ENCODE data around the gene PTPA.
"Not testable (repeated sequence)": the region's sequence is repeated elsewhere in the genome, so short reads cannot be mapped to it uniquely, and the experiment has no call there.

Gene PTPA

DNA sequence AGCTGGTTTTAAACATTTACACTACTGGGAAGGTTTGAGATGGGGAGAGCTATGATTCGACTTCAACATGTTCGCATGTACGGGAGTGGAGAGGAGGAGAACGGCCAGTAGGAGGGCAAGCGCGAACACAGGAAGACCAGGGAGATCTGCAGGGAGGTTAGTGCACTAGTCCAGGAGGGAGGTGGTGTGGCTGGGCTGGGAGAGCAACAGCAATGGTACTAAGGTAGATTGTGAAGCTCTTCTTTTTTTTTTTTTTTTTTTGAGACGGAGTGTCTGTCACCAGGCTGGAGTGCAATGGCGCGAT, 50.3 kb downstream of the PTPA start:
- no peak for DNase-seq

DNA sequence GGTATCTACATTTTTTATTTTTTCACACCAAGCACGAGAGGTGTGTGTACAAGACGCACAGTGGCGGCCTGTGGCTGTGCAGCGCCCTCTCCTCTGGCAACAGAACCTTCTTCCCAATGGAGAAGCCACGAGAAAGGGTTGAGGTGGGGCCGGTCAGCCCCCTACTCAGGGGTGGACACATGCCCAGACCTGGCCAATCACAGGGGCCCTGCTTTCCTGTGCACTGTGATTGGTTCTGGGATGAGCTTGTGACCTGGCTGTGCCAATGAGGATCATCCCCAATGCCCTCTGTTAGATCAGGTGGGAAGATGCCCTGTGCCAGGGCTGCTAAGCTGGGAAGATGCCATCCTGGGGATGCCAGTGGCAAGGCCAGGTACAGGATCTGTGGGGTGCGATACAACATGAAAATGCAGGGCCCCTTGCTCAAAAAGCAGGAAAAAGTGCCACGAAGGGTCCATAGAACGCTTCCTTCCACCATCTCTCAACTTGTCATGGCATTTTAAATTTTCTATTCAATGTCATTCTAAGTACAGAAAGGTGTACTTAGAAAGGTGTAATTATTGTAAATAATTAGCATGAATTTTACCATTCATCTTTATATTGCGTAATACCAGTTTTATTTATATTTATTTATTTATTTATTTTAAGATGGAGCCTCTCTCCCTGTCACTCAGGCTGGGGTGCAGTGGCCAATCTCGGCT, 51.4 kb downstream of the PTPA start:
- DNase-seq: no peak

DNA sequence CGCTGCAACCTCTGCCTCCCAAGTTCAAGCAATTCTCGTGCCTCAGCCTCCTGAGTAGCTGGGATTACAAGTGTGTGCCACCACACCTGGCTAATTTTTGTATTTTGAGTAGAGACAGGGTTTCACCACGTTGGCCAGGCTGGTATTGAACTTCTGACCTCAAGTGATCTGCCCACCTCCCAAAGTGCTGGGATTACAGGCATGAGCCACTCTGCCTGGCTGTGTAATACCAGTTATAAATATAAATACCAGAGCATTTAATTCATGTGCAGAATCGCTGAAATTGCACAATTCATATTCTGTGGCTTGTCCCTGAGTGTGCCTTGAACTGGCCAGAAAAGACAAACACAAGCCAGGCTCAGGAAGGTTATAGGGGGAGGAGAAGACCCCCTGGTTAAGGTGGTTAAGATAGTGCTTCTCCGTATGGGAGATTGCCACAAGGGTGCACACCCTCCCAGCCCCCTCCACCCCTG, 52.0 kb downstream of the PTPA start:
- DNase-seq: not testable (repeated sequence)

DNA sequence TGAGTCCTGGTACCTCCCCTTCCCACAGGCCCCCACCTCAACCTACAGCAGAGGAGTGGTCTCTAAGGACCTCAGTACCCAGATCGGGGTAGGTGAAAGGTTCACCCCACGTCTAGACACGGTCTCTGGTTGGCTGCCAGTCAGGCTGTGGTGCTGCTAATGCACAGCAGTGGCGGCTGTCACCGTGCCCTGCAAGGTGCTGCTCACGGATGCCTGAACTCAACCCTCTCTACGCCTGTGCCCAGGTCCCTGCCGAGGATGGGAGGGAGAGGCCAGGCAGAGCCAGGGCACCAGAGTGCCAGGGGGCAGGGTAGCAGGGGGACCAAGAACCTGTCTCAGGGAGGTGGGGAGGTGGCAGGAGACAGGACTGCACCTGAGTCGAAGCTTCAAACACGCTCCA, 52.5 kb downstream of the PTPA start:
- no peak for DNase-seq

DNA sequence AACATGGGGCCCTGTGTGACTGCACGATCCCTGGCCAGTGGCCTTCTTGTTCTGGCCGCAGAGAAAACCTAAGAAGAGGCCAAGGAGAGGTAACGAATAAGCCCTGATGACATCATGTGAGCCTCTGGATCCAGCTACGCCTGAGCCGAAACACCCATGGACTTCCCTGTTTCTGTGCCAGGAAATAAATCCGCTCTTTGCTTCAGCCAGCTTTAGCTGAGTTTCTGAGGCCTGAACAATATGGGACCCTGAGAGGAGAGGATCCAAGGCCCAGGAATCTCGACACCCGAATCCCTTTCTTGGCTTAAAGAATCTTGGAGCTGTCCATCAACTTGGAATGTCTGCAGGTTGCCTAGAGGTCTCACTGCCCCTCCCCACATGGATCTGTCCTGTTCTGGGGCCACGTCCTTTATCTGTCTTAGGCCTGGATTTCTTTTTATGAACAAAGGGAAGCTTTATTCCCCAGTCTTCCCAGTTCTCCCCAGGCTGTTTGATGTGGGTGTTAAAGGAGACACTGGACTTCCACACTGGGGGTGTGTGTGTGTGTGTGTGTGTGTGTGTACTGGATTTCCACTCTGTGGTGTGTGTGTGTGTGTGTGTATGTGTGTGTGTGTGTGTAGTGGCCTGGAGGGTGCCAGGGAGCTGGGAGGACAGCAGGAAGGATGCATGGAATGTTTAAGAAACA, 53.2 kb downstream of the PTPA start:
- no peak for DNase-seq

DNA sequence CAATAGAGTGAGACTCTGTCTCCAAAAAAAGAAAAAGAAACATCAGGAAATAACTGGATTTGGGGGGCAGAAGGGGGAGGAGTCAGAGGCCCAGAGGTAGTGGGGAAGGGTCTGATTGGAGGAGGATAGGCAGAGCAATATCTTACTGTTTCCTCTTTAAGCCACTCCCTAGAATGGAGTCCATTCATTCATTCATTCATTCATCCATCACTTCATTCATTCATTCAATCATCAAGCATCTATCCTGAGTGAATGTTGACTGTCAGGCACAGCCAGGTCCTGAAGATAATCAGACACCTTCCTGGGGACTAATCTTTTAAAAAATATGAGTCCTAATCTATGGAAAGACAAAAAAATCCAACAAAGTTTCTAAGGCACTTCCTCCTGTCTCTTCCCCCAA, 54.0 kb downstream of the PTPA start:
- DNase-seq: no peak

DNA sequence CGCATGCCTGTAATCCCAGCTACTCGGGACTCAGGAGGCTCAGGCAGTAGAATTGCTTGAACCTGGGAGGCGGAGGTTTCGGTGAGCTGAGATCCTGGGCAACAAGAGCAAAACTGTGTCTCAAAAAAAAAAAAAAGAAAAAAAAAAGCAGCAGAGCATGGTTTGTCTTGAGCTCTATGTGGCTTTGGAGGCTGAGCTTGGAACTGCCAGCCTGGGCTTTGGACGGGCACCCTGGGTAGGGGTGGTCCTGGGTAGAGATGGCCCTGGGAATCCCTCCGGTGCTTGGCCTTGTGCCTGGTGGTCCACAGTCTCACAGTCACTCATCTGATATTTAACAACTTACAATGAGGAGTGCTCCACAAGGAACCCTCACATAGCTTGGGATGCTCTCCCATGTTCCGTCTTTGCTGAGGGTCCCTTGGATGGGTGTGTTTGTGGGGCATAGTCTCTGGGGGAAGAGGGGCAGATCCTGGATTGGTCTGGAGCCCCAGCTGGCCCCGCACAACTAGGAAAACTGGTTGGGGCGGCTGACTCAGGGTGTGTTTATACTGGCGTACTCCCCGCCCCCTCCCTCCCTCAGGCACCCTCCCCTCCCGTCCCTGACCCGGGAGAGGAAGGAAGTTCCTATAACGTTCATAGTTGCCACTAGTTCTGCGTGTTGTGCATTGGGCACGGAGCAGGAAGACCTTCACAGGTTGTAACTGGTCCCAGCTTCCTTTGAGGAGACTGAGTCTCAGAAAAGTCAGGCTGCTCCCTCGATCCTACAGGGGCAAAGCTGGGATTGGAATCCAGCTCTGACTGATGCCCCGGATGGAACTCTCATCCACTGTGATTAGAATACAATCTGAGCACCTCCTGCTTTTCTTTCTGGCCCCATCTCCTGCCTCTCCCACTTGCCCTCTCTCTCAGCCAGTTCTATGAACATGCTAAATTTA, 55.7 kb downstream of the PTPA start:
- peak; percentile 48 for DNase-seq

DNA sequence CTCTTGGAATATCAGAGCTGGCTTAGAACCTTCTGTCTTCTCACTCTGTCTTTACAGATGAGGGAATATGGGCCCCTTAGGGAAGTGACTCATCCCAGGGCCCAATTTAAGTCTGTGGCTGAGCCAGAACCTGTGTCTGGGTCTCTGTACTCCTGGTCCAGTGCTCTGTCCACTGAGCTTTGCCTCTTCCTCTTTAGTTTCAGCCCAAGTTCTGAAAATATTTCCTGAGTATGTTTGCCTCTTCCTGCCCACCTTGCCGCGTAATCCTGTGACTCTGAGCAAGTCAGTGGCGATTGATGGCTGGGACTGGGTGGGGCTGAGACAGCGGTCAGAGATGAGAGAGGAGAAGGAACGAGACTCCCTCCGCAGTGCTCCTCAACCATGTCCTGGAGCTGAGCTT, 59.0 kb downstream of the PTPA start:
- DNase-seq: no peak

DNA sequence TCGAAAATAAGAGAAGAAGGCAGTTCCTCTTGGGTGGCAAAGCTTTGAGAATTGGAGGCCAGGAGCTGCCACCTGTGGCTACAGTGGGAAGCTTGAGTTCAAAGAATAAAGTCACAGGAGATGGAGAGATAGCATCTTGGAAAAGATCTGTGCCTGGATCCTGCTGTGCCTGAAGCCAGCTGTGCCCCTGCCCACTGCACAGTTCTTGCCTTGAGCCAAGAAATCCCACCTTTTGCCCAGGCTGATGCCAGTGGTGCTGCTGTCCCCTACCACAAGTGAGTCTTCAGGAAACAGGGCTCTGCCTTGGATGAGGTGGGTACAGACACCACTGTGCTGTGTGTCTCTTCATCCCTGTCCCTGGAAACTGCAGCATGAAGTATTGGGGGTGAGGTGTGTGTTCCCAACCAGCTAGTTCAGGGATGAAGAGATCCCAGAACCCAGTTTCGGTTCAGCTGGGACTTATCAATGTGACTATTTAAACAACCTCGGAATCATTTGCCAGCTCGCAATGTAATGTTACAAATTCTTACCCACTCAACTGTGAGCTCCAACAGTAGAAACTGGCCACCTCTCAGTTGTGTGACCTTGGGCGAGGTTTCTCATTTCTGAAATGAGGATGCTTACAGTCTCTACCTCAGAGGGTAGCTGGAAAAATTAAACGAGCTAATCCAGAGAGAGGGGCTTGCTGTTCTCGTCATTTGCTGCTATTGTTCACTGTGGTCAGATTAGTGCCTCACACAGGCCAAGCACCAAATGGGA, 61.0 kb downstream of the PTPA start:
- no peak for DNase-seq

DNA sequence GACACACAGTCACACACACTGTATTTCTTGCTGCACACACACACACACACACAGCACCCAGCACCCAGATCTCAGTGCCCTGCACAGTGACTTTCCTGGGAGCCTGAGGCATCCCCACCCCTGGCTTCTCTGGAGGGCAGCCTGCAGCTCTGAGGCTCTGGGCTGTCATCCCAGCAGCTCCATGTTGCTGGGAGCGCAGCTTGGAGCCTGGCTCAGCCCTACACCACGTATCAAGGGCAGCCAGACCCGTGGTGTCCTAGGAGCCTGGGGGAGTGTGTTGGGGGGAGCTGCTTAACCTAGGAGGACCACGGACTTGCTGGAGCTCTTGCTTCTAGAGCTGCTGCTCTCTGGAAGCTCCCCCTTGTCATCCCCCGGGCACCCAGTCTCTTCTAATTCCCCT, 61.6 kb downstream of the PTPA start:
- no peak for DNase-seq

DNA sequence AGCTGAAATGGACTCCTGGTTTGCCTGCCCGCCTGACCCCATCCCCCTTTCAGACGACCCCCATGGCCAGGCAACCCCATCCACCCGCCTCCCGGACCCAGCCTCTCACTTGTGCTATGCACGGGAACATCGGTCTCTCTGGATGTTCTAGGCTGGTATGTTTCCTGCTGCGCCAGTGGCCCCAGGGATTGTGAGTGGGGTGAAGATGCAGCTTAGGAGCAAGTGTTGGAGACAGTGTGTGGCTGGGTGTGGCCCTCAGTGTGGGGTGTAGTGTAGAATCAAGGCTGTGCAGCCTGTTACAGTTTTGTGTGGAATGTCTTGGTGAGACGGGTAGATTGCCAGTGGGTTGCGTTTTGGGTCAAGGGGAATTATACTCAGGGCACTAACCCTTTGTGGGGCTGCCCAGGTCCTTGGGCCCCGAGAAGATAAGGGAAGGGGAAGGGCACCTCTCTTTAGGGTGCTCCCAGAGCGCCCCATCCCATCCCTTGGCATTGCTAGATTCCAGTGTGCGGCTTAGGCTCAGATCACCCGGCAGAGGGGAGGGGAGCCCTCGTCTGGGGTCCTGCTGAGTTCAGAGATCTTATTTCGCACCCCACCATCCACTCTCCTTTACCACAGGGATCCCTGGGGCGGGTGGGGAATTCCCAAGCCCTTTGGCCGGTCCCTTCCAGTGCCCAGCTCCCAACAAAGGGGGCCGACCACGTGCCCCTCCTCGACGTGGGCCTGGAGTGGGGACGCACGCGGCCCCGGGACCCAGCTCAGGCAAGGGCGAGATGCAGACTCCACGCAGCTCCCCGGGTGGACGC, 62.3 kb downstream of the PTPA start:
- no peak for DNase-seq

DNA sequence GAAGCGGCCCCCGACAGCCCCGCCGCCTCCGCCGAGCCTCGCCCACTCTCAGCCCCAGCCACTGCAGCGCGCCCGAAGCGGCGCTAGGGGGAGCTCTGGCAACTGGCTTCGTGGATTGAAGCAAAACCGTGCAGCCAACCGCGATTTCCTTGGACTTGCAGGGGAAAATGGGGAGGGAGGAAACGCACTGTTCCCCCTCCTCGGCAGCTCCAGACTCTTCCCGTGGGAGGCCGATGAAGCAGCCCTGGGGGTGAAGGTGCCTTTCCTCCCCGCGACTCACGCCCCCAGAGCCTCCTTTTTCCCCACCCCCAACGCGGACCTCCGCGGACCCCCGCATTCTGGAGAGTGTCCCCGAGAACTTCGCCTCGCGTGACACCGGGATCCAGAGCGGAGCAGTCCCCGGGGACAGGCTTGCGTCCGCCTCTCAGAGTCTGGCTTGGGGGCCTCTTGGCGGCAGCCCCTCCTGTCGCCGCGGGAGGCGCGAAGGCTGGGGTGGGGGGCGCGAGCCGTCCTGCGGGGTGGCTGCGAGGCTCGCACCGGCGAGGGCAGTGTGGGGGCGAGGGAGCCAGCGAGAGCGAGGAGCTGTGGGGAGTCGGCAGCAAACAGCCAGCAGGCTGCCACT, 63.0 kb downstream of the PTPA start:
- peak; percentile 83 for DNase-seq

DNA sequence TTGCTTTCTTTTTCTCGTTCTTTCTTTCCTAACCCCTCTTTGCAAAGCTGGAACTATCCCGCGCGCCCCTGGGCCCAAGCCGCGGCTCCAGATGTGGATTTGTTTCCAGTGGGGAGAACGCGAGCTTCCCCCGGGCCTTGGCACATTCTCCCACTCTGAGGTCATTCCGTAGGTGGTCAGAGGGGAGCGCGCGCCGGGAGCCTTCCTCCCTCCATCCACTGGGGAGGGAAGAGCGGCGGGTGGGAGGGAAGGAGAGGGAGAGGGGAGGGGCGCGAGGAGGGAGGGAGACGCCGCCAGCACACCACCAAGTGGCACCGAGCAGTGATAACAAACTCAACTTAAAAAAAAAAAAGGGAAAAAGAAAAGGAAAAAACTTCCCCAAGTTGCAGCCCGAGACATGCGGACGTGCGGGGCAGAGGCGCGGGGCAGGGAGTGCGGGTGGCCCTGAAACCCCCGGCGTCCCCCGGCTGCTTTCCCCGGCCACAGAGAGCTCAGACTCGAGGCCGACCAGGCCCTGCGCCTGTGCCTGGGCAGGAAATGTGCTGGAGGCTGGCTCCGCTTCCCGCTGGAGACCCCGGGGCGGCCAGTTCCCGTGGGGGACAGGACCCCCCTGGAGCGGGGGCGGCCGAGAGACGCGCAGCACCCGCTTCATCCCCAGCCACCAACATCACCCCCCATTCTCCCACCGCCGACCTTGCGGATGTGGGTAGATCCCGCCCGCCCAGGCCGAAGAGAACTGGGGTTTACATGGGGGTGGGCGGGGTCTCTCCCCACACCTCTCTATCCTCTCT, 63.7 kb downstream of the PTPA start:
- DNase-seq: peak; percentile 83

DNA sequence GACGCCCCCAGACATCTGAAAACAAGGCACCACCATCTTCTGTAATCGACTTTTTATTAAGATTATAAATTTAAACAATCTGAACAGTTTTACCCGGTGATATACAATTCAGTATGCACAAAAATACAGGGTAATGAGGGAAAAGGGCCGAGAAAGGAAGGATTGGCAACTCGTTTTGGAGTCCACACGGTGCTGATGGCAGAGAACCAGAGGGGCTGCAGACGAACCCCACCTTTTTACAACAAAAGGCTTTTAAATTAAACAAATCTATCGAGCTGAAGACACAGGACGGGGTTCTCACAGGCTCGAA, 64.3 kb downstream of the PTPA start:
- DNase-seq: no peak

DNA sequence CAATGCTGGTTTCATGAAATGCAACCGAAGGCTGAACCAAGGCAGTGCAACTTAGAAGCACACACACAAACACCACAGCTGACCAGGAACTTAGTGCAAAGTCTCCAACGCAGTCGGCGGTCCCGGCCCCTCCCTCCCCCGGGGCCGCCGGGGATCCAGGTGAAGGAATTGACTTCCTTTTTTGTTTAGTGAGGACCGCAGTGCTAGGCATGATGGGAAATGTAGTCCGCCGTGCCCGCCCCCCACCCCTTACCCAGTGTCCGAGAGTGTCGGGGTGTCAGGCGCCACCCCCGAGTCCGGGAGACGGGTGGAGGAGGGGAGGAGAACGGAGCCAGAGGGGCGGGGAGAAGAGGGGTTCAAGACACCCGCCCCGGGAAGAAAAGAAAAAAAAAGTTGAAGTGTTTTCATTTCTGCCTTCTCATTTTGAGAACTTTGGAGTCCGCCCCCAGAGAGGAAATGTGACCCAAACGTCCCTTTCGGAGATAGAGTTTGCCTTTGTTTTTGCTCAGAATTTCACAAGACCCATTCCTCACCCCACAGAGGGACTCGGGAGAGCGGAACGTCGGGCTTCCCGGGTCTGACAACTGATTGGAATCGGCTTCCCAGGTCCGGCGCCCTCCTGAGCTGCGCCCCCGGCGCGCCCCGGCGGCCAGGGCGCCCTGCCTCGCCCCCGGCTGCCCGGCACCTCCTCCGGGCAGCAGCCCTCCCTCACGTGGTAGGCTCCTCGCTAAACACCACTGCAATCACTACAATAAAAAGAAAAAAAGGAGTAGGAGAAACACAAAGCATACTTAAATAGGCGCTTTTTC, 64.8 kb downstream of the PTPA start:
- DNase-seq: peak; percentile 67

DNA sequence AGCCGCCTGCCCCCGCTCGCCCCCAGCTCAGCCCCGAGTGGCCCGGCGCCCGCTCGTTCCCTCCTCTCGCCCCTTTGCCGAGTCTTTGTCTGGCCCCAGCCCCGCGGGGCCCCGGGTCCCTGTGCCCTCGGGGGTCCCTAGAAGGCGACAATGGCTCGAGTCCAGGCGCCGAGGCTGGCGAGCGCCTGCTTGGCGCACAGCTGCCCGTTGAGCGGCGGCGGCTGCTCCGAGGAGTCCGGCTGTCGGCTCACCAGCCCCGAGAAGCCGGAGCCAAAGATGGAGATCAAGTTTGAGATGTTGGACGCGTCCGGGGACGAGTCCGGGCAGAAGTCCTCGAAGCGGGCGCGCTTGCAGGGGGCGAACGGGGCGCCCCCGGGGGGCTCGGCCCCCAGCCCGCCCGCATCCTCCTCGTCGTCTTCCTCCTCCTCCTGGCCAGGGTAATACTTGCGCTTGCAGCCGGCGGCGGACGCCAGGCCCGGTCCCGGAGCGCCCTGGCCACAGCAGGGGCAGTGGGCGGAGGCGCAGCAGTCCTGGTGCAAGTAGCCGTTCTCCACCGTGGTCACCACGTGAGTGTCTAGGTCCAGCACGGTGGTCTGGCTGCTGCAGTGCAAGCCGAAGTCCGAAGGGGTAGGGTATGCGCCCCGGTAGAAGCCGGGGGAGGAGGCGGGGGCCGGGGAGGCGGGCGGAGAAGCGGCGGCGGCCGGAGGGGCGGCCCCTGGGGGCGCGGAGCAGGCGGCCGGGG, 65.7 kb downstream of the PTPA start:
- no peak for DNase-seq

DNA sequence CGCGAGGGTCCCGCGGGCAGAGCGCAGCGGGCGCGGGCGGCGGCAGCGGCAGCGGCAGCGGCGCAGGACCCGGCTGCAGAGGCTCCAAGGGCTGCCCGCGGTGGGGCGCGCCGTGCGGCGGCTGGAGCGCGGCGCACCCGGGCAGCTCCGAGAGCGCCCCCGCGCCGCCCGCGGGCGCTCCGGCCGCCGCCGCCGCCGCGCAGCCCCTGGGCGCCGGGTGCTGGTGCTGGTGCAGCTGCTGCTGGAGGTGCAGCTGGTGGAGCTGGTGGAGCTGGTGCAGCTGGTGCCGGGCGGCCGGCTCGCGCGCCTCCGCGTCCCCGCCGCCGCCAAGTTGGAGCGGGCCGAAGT, 66.2 kb downstream of the PTPA start:
- no peak for DNase-seq

DNA sequence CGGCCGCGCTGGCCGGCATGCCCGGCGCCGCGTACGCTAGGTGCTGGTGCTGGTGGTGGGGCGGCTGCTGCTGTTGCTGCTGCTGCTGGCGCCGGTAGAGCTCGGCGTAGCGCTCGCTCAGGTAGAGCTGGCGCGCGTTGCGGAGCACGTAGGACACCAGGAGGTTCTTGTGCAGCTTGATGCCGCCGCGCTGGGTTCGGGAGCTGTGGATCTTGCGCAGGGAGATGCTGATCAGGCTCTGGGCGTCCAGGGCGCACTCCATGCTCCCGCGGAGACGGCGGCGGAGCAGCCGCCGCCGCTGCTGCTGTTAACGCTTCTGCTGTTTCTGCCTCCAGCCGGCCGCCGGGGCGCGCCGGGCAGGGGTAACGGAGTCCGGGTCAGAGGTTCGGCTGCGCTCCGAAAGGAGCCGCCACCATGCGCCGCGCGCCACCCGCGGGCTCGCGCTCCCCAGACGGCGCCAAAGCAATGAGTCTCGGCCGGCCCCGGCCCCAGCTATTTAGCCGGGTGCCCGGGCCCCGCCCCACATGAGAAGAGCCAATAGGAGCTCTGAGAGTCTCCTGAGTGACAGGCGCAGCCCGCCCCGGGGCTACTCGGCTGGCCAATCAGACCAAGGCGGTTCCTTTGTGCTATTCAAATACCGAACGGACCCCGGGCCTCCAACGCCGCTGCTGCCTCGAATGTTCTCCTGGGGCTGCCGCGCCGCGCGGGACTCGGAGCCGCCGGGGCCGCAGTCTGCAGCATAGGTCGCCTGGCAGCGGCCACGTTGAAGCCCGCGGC, 66.8 kb downstream of the PTPA start, which contains the start of gene IER5L:
TSS of gene IER5L (minus strand) at position 471 of the 777 bp plus-strand sequence. CDS start at position 262, 209 bp downstream.
- peak; percentile 96 for DNase-seq

Data from amniotic stem cell (primary cell).